UCSD-AML1 (cell line): Measurements from ENCODE around the gene CREB3L2.
"Not testable (repeated sequence)": the region's sequence is repeated elsewhere in the genome, so short reads cannot be mapped to it uniquely, and the experiment has no call there.

ENCODE experiments used
- DNase-seq: peaks from one replicate; lab custom pipeline; 2025; ENCODE audit not compliant: unreplicated experiment; lab: John Stamatoyannopoulos, UW

The CREB3L2 gene, protein sequence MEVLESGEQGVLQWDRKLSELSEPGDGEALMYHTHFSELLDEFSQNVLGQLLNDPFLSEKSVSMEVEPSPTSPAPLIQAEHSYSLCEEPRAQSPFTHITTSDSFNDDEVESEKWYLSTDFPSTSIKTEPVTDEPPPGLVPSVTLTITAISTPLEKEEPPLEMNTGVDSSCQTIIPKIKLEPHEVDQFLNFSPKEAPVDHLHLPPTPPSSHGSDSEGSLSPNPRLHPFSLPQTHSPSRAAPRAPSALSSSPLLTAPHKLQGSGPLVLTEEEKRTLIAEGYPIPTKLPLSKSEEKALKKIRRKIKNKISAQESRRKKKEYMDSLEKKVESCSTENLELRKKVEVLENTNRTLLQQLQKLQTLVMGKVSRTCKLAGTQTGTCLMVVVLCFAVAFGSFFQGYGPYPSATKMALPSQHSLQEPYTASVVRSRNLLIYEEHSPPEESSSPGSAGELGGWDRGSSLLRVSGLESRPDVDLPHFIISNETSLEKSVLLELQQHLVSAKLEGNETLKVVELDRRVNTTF

DNA sequence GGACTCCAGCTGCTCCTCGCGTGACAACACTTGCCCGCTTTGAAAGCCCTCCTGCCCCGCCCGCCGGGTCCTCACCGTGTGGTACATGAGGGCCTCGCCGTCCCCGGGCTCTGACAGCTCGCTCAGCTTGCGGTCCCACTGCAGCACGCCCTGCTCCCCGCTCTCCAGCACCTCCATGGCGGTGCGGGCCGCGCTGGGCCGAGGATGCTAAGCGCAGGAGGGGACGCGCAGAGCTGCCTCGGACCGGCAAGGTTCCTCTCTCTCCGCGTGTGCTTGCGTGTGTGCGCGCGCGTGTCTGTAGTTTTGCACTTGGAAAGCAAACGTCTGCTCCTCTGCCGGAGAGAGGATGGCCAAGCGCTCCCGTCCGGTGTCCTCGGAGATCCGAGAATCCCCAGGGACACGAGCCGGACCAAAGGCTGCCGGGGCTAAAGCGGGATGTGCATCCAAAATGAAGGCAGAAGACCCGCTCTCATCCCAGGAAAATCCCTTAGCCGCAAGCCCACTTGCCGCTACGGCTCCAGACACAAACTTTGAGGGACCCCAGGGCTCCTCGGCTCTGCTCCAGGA, at the start of gene CREB3L2:
TSS of gene CREB3L2 (minus strand) at position 558 of the 567 bp plus-strand sequence. CDS start at position 177, 381 bp downstream.
- peak; percentile 47 for DNase-seq

DNA sequence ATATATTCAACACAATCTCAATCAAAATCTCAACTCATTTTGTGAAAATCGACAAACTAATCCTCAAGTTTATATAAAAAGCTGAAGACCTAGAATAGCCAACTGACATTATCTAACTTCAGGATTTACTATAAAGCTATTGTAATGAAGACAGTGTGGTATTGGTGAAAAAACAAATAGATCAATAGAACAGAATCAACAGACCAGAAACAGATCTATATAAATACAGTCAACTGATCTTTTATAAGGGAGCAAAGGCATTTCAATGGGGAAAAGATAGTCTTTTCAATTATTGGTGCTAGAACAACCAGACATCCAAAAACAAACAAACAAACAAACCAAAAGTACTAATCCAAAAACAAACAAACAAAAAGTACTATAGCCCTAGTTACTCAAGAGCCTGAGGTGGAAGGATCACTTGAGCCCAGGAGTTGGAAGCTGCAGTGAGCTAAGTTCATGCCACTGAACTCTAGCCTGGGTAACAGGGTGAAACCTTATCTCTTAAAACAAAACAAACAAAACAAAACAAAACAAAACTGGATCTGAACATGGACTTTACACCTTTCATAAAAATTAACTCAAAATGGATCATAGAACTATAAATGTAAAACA, 47.7 kb upstream of the CREB3L2 start:
- DNase-seq, result no peak

DNA sequence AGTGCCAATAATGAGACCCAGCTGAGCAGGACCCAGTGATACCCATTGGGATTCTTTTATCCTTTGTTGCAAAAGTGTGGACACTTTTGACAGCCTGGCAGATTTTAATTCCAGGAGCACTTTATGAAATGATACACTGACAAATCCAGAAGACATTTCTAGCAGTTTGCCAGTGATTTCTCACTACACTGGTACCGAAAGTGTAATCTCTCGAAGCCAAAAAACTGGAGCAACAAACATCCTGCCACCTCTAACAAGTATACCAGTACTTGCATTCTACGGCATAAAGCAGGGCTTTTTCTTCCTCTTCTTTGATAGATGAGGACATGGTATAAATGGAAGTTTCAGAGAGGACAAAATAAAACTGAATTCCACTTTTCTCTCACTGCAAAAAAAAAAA, 46.0 kb upstream of the CREB3L2 start:
- DNase-seq, result no peak

DNA sequence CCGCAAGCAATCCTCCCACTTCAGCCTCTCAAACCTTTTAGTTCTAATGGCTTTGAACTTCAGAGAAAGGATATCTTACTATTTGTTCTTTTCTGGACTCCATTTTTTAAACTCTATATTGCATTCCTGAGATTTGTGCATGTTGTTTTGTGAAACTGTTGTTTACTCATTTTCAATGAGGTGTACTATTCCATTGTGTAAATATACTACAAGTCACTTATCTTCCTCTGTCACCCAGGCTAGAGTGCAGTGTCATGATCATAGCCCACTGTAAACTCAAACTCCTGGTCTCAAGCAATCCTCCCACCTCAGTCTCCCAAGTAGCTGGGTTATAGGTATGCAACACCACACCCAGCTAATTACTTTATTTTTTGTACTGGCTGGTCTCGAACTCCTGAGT, 43.0 kb upstream of the CREB3L2 start:
- no peak for DNase-seq

DNA sequence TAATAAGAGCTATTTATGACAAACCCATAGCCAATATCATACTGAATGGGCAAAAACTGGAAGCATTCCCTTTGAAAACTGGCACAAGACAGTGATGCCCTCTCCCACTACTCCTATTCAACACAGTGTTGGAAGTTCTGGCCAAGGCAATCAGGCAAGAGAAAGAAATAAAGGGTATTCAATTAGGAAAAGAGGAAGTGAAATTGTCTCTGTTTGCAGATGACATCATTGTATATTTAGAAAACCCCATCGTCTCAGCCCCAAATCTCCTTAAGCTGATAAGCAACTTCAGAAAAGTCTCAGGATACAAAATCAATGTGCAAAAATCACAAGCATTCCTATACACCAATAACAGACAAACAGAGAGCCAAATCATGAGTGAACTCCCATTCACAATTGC, 38.2 kb upstream of the CREB3L2 start:
- DNase-seq, result not testable (repeated sequence)

DNA sequence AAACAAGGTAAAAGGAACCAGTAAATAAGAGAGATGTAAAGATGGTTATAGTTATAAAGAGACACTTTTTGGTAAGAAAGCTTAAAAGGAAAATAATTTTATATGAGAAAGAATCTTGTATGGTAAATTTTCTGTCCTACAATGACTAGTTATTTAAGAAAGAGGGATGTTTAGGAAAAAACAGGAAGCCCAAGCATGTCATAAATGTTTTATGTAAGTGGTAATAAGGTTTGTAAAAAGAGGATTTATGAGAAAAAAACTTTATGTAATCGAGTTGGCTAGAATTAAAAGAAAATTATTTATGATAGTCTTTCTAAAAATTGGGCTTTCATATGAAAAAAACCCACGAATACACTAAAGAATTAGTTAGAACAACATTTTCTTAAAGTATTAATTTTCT, 34.2 kb upstream of the CREB3L2 start:
- no peak for DNase-seq

DNA sequence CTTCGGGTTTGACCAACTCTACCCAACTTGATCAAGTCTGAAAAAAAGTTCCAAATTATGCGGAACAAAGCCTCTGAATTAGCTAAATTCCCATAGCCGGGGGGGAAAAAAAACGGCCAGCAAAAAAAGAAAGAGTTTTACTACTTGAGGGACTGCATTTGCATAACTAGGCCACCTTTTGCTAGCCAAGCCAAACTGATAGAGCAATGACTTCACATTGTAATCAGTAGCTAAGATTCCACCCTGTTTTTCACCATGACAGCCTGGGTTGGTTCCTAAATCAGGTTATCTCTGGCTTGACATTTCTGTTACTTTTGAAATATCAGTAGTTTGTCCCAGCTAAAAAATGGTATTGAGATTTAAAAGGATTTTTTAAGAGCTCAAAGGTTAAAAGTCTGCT, 31.4 kb upstream of the CREB3L2 start:
- no peak for DNase-seq

DNA sequence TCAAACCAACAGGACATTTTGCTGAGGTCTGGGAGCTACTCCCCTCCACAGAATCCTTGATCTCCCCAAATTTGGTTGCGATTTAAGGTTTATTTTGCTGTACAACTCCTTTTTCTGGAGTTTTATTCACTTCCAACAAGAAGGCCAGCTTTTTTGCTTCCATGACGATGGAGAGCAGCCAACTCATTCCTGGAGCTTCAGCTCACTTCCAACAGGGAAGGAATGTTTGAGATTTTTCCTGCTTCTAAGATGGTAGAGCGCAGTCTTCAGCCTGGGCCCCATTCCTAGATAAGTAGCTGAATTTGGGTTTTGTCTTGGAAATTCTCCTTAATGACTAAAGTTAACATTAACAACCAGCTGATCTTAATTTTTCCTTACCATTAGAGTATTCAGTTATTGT, 30.9 kb upstream of the CREB3L2 start:
- DNase-seq, result no peak

DNA sequence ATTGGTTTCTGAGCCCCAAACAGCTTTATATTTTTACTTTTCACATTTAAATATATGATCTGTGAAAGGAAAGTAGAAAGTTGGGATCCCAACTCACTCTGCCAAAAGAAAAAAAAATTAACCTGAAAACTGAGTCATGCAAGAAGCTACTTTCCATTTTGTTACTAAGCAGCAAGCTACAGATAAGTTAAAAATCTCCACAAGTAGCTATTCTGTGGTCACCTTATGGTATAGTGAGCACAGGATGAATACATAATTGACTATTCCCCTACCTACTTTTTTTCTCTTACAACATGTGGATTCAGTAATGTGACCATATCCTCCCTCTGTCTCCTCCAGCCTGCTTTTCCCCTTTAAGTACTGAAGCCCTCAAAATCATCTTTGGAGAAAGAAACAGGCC, 30.3 kb upstream of the CREB3L2 start:
- no peak for DNase-seq

DNA sequence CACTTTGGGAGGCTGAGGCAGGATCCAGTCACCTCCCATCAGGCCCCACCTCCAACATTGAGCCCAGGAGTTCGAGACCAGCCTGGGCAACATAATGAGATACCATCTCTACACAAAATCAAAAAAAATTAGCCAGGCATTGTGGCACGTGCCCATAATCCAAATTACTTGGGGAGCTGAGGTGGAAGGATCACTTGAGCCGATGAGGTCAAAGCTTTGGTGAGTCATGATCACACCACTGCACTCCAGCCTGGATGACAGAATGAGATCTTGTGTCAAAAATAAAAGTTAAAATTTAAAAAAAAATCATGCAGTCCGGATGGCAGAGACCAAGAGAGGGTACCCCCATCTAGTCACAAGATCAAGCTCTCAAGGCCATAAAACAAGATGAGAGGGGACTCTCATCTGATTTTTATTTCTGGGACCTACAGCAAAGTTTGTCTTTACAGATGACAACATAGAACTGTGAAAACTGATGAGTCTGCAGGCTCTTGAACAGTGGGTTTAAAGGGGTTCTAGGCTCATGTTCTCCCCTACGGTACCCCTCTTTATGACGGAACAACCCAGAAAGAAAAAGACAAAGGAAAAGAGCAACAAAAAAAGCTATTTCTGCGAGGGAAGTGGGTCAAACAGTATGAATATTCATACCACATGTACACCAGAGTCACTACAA, 28.9 kb upstream of the CREB3L2 start:
- DNase-seq, result no peak

DNA sequence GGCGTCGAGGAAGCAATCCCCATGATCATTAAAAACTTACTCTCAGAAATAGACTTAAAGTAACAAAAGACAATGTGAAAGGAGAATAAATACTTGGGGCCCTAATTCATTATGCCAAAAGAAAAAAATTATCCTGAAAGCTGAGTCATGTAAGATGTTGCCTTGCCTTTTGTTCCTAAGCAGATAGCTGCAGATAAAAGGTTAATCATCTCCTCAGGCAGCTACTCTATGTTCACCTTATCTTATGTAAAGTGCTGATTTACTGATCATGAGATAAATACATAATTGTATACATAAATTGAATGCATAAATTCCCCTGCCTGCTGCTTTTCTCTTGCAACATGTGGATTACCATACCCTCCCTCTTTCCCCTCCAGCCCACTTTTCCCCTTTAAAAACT, 28.1 kb upstream of the CREB3L2 start:
- DNase-seq, result no peak

DNA sequence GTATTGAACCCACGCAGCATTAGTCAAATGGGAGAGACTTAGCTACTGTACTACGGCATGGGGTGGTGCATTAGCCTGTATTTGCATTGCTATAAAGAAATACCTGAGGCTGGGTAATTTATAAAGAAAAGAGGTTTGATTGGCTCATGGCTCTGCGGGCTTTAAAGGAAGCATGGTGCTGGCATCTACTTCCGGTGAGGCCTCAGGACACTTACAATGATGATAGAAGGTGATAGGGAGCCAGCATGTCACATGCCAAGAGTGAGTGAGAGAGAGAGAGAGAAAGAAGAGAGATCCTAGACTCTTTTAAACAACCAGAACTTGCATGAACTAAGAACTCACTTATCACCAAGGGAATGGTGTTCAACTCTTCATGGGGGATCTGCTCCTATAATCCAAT, 27.2 kb upstream of the CREB3L2 start:
- DNase-seq, result no peak

DNA sequence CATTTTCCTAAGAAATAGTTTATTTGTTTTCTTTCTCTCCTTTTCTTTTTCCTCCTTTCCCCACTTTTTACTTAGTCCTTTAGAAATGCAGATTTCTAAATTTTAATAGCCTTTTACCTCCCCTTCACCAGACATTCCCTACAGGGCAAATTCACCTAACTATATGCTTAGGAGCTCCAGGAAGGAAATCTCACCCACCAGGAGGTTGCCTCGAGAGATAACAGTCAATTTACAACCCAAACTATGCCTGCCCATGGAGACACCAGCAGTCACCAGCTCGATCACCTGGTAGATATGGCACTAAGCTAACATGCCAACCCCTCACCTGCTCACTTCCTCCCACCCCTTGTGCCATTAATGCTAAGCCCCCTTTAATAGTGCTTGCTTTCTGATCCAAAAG, 25.2 kb upstream of the CREB3L2 start:
- DNase-seq, result no peak

DNA sequence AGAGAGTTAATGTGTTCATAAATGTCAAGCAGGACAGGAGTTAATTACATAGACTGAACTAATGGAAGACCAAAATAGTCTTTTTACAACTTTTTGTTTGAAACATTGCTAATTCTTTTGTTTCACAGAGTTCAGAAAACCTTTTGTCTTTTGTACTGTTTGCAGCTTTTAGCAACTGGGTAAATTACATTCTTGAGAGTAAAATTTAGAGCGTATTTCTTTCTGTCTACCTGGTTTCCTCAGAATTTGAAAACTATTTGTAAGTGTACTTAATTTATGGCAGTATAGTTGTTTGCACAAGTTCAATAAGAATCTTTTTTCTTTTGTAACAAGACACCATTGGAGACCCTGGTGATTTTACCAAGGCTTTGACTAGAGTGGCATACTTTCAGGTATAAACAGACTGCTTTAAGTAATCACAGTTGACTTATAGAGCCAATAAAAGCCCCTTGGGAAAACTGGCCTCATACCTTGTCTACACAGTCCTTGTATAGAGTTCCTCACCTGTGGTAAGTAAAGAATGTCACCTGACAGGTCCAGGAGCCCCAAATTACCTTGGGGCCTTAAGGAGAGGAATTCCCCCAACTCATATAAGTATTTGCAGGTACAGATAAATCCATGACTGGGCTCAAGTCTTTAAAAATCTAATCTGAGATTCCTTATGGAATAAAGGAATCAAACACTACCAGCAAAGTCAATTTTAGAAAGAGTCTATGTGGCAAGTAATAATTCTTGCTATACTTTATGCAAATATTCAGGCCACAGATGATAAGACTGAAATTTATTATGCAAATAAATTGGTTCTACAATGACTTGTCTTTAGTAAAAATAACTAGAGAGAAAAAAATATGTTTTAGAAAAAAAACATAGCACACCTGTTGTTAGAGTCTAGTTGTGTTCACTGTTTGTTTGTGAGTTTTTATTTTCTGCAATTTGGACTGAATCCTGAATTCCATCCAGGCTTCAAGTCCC, 23.6 kb upstream of the CREB3L2 start:
- no peak for DNase-seq

DNA sequence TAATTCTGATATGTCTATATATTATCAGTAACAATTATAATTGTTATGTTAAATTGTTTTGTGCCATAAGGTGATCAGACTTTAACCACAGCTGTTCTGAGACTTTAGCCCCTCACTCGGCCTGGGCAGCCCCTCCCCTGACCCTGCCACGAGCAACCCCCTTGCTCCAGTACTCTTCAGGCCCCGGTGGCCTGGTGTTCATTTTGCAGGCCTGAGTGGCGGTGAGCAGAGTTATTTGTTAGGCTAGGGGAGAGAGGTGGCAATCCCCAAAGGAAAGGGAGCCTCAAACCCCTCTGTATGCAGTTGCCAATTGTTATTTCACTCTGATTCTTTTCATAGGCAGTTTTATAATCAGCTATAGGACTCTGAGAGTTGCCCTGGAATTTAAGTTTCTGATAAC, 22.9 kb upstream of the CREB3L2 start:
- DNase-seq, result no peak

DNA sequence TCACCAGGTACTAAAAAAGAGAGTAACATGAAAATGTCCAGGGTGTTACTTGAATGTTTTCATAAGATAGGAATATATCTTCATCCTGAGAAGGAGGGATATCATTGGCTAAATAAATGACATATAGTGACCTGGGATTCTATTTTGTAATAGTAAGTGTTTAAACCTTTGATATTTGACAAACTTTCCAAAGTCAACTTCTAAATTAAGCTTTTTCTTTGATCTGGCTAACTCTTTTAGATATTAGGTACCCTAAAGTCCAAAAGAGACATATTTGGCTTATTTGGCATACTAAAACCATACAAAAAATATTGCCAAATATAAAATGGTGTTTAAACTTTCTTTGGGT, 22.4 kb upstream of the CREB3L2 start:
- no peak for DNase-seq

DNA sequence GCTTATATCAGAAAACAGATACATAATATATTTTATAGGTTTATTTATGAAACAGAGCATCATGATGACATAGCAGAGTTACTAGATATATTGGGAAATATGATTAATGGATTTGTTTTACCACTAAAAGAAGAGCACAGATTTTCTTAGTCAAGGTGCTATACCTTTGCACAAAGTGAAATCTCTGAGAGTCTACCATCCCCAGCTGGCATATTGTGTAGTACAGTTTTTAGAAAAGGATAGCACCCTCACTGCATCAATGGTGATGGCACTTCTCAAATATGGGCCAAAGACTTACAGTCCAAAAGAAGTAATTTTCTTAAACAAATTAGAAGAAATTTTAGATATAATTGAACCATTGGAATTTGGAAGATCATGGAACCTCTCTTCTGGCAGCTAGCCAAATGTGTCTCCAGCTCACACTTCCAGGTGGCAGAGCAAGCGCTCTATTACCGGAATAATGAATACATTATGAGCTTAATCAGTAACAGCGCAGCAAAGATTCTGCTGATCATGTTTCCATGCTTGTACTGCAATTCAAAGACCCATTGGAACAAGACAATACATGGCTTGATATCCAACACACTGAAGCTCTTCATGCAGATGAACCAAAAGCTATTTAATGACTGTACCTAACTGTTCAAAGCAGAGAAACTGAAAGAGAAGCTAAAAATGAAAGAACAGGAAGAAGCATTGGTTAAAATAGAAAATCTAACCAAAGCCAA, 21.9 kb upstream of the CREB3L2 start:
- no peak for DNase-seq

DNA sequence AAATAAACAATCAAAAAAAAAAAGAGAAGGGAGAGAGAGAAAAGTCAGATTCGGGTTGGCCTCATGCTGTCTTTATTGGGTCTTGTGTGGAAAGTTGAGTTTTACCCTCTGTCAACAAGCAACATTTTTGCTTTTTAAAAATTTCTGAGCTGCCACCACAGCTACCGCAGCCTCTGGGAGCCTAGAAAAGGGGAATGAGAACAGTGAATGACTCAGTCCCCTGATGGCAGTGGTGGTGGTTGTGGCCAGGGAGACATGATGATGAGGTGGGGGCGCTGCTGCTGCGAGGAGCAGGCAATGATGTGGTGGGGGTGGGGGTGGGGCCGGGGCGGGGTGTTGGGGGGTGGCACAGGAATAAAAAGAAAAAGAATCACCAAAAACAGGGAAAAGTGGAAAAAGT, 20.0 kb upstream of the CREB3L2 start:
- no peak for DNase-seq

DNA sequence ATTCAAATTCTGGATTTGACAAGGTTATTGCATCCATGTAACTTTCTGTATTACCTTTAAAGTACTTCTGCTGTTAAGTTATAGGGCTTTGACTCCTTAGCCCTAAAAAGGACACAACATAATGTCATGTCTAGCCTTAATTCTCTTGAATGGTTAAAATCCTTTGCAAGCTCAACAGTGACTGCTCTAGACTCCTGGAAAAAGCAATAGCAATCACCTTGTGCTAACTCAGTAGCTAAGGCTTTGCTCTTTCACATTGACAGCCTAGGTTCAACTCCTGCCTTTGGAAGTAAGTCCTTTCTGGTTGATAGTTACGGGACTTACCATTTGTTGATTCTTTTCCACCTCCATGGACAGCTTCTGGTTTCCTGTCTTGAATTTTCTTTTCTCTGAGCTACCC, 16.1 kb upstream of the CREB3L2 start:
- DNase-seq, result no peak

DNA sequence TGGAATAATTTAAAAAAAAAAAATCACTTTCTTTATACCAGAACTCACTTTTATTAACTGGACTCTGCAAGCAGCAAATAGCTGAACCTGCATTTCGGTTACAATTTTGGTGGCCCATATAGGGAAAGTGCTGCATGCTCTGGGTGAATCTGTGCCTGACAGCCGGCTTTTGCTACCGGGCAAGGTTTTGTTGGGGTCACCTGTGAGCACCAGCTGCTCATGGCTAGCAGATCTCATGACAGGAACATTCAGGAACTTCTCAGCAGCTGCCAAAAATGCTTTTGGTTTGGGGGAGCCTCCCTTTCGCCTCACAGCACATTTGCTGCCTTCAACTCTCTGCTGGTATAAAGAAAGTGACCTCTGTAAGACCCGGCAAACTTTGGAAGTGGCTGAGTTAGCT, 13.2 kb upstream of the CREB3L2 start:
- no peak for DNase-seq
